AG04449 (cell line): Measurements from ENCODE around the gene OSBPL7.
A peak's percentile ranks its signal among the peaks of the same experiment; 100 is the strongest.

ENCODE experiments used
- CTCF ChIA-PET: fragments of 350-600 bp; formaldehyde crosslinking; extraction: SDS; loops from one replicate; lab custom pipeline; 2021; ENCODE audit warnings: antibody characterized with exemption; lab: Yijun Ruan, JAX
- POLR2A ChIA-PET: fragments of 400-600, 350-600 bp; formaldehyde crosslinking; extraction: SDS; loops from one replicate; lab custom pipeline; 2020; ENCODE audit warnings: antibody characterized with exemption, inconsistent platforms; lab: Yijun Ruan, JAX
- DNase-seq: peaks from one replicate; pipeline ENCODE4 v3.0.0-alpha.2; 2010; ENCODE audit warnings: low read depth, low spot score
- H3K4me3 ChIP-seq: 2 replicates; pipeline ENCODE4 v1.5.1; 2011; ENCODE audit warnings: low read depth, mild to moderate bottlenecking, control low read depth, low read length
- TF ChIP-seq, protein P1 (sequence below): IDR thresholded peaks from one replicate; pipeline ENCODE4 v1.5.1; 2011; ENCODE audit warnings: mild to moderate bottlenecking, moderate library complexity, low read length, control low read depth, inconsistent platforms; ENCODE audit not compliant: insufficient read depth; ENCODE audit errors: missing control alignments

Gene OSBPL7

DNA sequence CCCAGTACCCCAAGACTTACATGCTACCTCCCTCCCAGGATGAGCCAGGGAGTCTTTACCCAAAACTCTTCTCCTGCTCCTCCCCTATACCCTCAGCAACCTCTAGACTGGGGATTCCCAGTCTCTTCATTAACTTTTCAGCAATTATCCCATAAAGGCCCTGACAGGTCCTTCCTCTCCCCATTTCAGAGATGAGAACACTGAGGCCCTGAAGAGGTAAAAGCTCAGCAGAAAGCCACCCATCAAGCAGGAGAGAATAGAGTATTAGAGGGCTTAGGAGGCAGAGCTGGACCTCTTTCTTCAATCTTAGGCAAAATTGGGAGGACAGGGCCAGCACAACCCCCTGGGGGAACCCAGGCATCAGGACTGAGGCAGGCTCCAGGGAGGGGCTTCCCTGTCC, 35.2 kb upstream of the OSBPL7 start:
- POLR2A ChIA-PET, result no interaction called here
- H3K4me3 ChIP-seq, result no peak overlapping the region
- DNase-seq, result no peak
- TF ChIP-seq, protein P1, sequence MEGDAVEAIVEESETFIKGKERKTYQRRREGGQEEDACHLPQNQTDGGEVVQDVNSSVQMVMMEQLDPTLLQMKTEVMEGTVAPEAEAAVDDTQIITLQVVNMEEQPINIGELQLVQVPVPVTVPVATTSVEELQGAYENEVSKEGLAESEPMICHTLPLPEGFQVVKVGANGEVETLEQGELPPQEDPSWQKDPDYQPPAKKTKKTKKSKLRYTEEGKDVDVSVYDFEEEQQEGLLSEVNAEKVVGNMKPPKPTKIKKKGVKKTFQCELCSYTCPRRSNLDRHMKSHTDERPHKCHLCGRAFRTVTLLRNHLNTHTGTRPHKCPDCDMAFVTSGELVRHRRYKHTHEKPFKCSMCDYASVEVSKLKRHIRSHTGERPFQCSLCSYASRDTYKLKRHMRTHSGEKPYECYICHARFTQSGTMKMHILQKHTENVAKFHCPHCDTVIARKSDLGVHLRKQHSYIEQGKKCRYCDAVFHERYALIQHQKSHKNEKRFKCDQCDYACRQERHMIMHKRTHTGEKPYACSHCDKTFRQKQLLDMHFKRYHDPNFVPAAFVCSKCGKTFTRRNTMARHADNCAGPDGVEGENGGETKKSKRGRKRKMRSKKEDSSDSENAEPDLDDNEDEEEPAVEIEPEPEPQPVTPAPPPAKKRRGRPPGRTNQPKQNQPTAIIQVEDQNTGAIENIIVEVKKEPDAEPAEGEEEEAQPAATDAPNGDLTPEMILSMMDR, result no peak
- CTCF ChIA-PET, result interaction anchor here (1.1 to 32.3 kb wide), 3 partner anchors 12 to 30 kb away, joined by 4 to 1547 read pairs (median 208); partner anchors contain the start of genes SCRN2 and SP2

DNA sequence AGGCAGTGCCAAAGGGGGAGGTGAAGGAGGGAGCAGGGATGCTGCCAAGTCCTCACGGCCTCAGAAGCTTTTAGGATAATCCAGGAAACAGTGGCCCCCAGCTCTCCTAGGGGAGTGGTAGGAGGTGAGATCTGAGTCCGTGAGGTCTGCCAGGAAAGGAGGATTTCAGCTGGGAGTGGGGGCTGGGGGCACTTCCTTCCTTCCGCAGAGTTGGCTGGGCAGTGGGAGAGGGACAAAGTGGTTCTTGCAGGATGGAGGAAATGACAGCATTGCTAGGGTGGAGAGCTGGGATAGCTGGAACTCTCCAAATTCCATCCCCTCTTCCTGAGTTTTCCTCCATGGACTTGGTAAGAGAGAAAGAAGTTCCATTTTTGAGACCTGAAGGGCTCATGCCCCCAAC, 34.1 kb upstream of the OSBPL7 start:
- TF ChIP-seq, protein P1, result no peak
- POLR2A ChIA-PET, result no interaction called here
- DNase-seq, result no peak
- CTCF ChIA-PET, result interaction anchor here (1.0 to 32.3 kb wide), 4 partner anchors 11 to 31 kb away, joined by 4 to 1547 read pairs (median 106); partner anchors contain the start of genes SCRN2 and SP2
- no peak overlapping the region for H3K4me3 ChIP-seq

DNA sequence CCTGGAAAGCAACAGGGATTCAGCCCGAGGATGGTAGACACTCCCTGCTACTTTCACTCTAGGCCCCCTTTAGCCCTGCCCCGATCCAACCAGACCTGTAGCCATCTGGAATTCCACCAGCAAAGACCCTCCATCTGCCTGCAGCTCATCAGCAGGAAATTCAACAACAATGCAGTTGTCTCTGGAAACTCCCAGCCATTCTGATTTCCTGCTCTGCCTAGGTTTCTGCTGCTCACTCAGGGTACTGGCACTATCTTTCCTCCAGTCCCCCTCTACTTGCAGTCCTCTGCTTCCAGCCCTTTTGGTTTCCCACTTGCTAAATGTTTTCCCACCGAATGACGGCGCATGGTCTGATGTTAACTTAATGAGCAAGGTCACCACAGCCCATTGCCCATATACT, 32.0 kb upstream of the OSBPL7 start:
- TF ChIP-seq, protein P1, result no peak
- no peak overlapping the region for H3K4me3 ChIP-seq
- no peak for DNase-seq
- ChIA-PET POLR2A (no interaction called here), CTCF (interaction anchor here (0.8 to 32.3 kb wide), 4 partner anchors 9 to 33 kb away, joined by 5 to 1547 read pairs (median 106); partner anchors contain the start of genes SCRN2 and SP2)

DNA sequence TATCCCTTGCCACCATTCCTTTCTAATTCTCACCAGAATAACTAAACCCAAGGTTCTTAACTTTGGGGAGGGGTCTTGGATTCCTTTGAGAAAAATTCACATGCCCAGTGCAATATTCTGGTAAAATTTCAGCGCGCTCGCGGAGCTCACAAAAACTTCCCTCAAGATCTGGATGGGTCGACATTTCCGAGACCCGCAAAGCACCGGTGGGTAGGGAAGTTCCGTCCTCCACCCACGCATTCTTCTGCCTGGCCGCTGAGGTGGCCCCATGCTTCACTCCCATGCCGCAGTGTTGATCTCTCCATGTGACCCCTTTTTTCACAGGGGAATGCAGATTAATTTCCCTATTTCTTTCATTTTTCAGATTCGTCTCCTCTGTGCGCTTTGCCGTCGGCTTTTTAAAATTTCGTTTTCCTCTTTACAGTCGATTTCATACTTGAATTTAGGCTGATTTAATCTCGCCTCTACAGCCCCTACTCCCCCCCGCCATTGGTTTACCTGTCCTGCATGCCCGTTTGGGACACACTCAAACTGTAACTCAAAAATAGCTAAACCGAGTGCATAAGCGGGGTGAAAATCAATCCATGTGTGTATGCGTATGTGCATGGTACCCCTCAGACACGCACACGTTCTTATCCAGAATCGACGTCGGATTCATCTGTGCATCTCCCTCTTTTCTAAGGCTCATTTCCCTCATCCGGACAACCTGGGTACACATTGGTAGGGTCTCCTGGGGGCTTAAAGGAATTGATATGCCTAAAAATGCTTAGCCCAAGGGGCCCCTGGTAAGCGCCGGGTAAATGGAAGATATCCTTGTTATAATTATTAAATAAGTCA, 30.7 kb upstream of the OSBPL7 start:
- H3K4me3 ChIP-seq, result no peak overlapping the region
- TF ChIP-seq, protein P1, result no peak
- ChIA-PET POLR2A (no interaction called here), CTCF (interaction anchor here (1.0 to 32.3 kb wide), 6 partner anchors 10 to 166 kb away, joined by 3 to 1547 read pairs (median 4); partner anchors contain the start of genes SCRN2 and SP2)
- no peak for DNase-seq

DNA sequence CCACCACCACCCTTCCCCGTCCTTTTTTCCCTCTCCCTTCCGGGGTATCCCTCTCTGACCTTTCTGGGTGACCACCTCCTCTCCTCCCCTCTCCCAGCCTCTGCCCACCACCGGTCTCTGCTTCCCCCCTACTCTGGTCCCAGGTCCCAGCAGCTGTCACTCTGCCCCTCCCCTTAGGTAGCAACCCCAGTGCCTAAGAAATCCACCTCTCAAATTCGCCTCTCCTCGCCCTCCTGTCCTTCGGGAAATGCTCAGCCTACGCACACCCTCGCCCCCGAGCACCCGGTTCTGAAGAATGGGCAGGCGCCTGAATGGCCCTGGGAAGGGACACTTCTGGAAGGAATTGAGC, 30.1 kb upstream of the OSBPL7 start:
- DNase-seq, result no peak
- ChIA-PET CTCF (interaction anchor here (1.0 to 32.3 kb wide), 5 partner anchors 10 to 167 kb away, joined by 3 to 1547 read pairs (median 4); partner anchors contain the start of genes SCRN2 and SP2), POLR2A (no interaction called here)
- TF ChIP-seq, protein P1, result no peak
- H3K4me3 ChIP-seq, result no peak overlapping the region

DNA sequence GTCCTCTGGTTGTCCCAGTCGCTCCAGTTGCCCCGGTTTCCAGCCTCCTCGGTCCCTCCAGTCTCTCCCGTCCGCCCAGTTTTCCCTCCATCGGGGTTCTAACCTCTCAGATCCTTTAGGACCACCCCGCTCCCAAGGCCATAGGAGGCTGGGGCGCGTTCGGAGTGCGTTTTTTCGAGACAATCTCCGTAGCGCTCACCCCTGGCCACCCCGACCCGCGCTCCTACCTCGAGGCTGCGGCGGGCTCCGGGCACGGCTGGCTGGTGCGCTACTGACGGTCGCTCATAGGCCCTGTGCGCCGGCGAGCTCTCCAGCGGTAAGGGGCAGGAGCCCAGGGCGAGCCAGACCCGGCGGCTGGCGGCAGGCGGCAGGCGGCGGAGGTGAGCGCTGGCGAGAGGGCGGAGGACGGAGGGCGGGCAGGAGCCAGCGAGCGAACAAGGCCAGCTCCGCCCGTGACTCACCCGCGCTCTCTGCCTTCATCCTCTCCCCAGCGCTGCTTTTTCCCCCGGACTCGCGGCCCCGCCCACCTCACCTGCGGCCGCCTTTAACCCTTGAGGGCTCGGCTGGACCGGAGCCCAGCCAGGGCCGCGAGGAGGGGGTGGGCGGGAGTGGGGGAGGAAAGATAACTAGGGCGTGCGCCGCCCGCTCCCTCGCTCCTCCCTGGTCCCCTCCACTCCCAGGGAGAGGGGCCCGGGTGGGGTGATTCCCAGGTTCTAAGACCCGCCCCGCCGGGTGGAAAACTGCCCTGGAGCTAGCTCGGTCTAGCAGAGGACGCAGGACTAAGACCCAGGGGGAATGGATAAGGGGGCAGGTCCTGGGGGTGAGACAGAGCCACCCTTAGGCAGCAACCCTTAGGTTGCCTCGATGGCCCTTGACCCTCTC, 29.3 kb upstream of the OSBPL7 start, which contains the start of gene SP6:
Gene SP6 (minus strand): TSS at position 472 of the 882 bp plus-strand sequence. CDS start 2,734 bp downstream, outside the sequence.
- no peak for DNase-seq
- peak within 1 kb of the TSS; percentile 40 for H3K4me3 ChIP-seq
- CTCF ChIA-PET, result interaction anchor here (0.9 to 32.3 kb wide), 8 partner anchors 9 to 168 kb away, joined by 3 to 1547 read pairs (median 4); partner anchors contain the start of genes CDK5RAP3, SCRN2 and SP2
- POLR2A ChIA-PET, result no interaction called here
- TF ChIP-seq, protein P1, result peak; percentile 35
